OCI-LY3 (cell line): ENCODE measurements around the gene LZTS2.

Experiments used
- H2AFZ ChIP-seq: fragments of 200-600, 300-600 bp; shearing (Covaris generic); 2 replicates; pipeline ENCODE4 v1.6.0; 2014; ENCODE audit warnings: antibody characterized with exemption, low read depth, low read length
- H3K27ac ChIP-seq: fragments of 200-600, 300-600 bp; sonication (generic); 2 replicates; pipeline ENCODE4 v1.5.1; 2014; ENCODE audit warnings: mild to moderate bottlenecking, low read length, moderate library complexity, mixed read lengths
- H3K27me3 ChIP-seq: fragments of 200-600, 300-600 bp; sonication (generic); 2 replicates; pipeline ENCODE4 v1.6.1; 2014; ENCODE audit warnings: low read depth, low read length, mixed read lengths
- H3K36me3 ChIP-seq: fragments of 200-600, 300-600 bp; sonication (generic); replicated peaks from 2 replicates; pipeline ENCODE3; 2014; ENCODE audit warnings: low read depth, low read length, mixed read lengths
- H3K4me1 ChIP-seq: fragments of 300-600, 200-600 bp; sonication (generic); 2 replicates; pipeline ENCODE4 v1.6.1; 2014; ENCODE audit warnings: low read length, mixed read lengths
- H3K4me2 ChIP-seq: fragments of 200-600, 300-600 bp; sonication (generic); 2 replicates; pipeline ENCODE4 v1.6.1; 2014; ENCODE audit warnings: low read length, mixed read lengths
- H3K4me3 ChIP-seq: fragments of 300-600, 200-600 bp; sonication (generic); 2 replicates; pipeline ENCODE4 v1.5.1; 2014; ENCODE audit warnings: antibody characterized with exemption, mild to moderate bottlenecking, low read length, moderate library complexity
- H3K79me2 ChIP-seq: fragments of 300-600, 200-600 bp; shearing (Covaris generic); 2 replicates; pipeline ENCODE4 v1.6.1; 2014; ENCODE audit warnings: mild to moderate bottlenecking, low read length, mixed read lengths
- H3K9ac ChIP-seq: fragments of 300-600, 200-600 bp; shearing (Covaris generic); 2 replicates; pipeline ENCODE4 v1.6.0; 2014; ENCODE audit warnings: mild to moderate bottlenecking, low read length, moderate library complexity
- H3K9me3 ChIP-seq: fragments of 200-600, 300-600 bp; shearing (Covaris generic); 2 replicates; pipeline ENCODE4 v1.6.1; 2014; ENCODE audit warnings: low read length, mixed read lengths; ENCODE audit not compliant: insufficient read depth
- H4K20me1 ChIP-seq: fragments of 200-600, 300-600 bp; sonication (generic); 2 replicates; pipeline ENCODE4 v1.6.1; 2016; ENCODE audit warnings: low read length, mixed read lengths; ENCODE audit not compliant: insufficient read depth
- EZH2phosphoT487 ChIP-seq: fragments of 200-600 bp; shearing (Covaris generic); IDR thresholded peaks from 2 replicates; pipeline ENCODE4 v1.6.1; 2018; ENCODE audit warnings: antibody characterized with exemption, mixed run types, low read depth
- TF ChIP-seq, protein P1 (sequence below): fragments of 200-600, 300-600 bp; sonication (generic); IDR thresholded peaks from 2 replicates; pipeline ENCODE4 v1.5.1; 2014; ENCODE audit warnings: antibody characterized with exemption, low read length, low read depth

The LZTS2 gene

DNA sequence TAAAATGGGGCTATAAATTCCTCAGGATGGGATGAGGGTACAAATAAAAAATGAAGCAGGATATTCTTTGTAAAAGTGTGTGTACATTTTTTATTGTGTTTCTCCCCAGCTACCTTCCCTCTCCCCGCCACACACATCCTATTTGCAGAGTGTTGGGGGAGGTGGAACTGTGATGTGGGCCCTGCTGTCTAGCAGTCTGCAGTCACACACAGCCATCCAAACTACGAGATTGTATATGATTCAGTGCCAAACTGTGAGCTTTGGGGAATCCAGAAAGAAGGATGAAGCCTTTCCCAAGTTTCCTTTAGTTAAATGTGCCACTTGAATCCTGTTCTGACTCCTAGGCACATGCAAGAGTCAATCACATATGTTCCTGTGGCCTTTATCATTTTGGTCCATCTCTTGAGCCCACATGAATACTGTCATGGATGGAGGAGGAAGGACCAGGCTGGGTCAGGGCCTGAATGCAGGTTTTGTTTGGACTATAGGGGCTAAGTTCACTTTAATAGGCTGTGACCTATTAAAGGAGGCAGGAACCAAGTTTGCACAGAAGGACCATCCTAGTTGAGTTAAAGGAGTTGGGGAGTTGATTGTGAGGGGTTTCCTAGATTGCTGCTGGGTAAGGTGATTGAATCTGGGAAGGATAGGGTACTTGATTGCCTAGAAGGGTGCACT, 31.4 kb upstream of the LZTS2 start:
- Histone ChIP-seq H3K27me3 (no peaks in the 10 kb centered on the region), H3K27ac (no peak overlapping the region), H3K79me2 (no peaks in the 10 kb centered on the region), H4K20me1 (no peaks in the 10 kb centered on the region), H3K4me1 (peaks cover 7% of the 10 kb centered on the region; the same call in 1 of the 2 replicates), H2AFZ (no peak overlapping the region), H3K4me2 (peak overlapping the region; percentile 79), H3K9me3 (no peaks in the 10 kb centered on the region), H3K36me3 (peaks cover 3% of the 10 kb centered on the region), H3K9ac (no peak overlapping the region), H3K4me3 (peak overlapping the region; percentile 85)
- TF ChIP-seq EZH2phosphoT487, result no peak
- TF ChIP-seq, protein P1, sequence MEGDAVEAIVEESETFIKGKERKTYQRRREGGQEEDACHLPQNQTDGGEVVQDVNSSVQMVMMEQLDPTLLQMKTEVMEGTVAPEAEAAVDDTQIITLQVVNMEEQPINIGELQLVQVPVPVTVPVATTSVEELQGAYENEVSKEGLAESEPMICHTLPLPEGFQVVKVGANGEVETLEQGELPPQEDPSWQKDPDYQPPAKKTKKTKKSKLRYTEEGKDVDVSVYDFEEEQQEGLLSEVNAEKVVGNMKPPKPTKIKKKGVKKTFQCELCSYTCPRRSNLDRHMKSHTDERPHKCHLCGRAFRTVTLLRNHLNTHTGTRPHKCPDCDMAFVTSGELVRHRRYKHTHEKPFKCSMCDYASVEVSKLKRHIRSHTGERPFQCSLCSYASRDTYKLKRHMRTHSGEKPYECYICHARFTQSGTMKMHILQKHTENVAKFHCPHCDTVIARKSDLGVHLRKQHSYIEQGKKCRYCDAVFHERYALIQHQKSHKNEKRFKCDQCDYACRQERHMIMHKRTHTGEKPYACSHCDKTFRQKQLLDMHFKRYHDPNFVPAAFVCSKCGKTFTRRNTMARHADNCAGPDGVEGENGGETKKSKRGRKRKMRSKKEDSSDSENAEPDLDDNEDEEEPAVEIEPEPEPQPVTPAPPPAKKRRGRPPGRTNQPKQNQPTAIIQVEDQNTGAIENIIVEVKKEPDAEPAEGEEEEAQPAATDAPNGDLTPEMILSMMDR, result no peak

DNA sequence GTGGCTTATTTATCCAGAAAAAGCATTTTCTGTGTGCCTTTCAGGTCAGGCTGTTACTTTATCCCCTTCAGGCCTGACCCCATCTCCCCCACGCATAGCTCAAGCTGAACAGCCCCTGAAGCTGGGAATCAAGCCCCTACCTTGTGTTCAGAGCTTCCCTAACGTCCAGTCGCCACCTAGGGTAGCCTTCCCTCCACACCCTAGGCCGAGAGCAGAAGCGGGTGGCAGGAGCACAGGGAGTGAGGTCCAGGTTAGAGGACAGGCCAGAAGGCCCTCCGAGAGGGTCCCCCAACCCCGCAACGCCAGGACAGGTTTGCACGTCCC, 30.8 kb upstream of the LZTS2 start:
- H2AFZ ChIP-seq, result peak overlapping the region; percentile 89; the same call in 1 of the 2 replicates
- H3K9ac ChIP-seq, result peak overlapping the region; percentile 64; the same call in 1 of the 2 replicates
- H3K27ac ChIP-seq, result no peak overlapping the region
- H3K36me3 ChIP-seq, result no peaks in the 10 kb centered on the region
- H3K4me1 ChIP-seq, result peaks cover 7% of the 10 kb centered on the region; the same call in 1 of the 2 replicates
- no peaks in the 10 kb centered on the region for H3K9me3 ChIP-seq
- H3K4me2 ChIP-seq, result peak overlapping the region; percentile 79
- TF ChIP-seq EZH2phosphoT487, result no peak
- no peaks in the 10 kb centered on the region for H3K27me3 ChIP-seq
- H4K20me1 ChIP-seq, result no peaks in the 10 kb centered on the region
- no peaks in the 10 kb centered on the region for H3K79me2 ChIP-seq
- H3K4me3 ChIP-seq, result peak overlapping the region; percentile 85

DNA sequence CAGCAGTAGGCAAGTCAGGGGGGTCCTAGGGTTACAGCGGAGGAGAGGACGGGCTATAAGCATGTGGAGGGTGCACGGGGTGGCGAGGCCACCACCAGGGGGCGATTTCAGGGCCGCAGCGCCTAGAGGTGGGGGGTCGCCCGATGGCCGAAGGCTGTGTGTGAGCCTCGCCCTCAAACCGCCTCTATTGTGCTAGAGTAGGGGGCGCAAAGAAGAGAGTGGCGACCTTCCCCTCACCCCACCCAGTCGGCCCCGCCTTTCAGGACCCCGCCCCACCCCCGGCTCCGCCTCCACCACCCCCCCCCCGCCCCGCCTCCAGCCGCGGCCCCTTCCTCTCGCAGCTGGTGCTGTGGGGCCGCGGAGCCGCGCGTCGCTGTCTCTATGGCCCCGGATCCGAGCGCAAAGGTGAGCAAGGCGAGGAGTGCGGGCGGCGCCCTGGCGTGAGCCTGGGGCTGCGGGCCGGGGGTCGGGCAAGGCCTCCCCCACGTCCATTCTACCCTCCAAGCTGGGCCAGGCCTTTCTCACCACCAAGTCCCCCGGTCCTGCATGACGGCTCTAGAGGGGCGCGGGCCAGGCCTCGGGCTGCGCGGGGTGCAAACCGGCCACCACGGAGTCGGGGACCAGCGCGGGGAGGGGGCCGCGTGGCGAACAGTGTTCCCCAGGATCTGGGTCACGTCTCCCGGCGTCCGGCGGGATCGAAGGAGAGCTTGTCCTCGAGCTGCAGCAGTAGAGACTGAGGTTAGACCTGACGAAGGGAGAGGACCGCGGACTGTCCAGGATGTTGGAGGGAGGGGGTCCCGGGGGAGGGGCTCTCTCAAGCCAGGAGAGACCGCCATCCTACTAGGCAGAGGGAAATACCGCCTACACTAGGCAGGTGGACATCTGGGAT, 30.2 kb upstream of the LZTS2 start, which contains the start of gene SEMA4G:
SEMA4G (plus strand) TSS at position 318 of the 889 bp plus-strand sequence. CDS start 3,409 bp downstream, outside the sequence.
- H3K9me3 ChIP-seq, result no peaks in the 10 kb centered on the region
- no peaks in the 10 kb centered on the region for H4K20me1 ChIP-seq
- TF ChIP-seq EZH2phosphoT487, result no peak
- TF ChIP-seq, protein P1, result peak; percentile 44
- peak within 1 kb of the TSS; percentile 89; the same call in 1 of the 2 replicates for H2AFZ ChIP-seq
- peak within 1 kb of the TSS; percentile 79 for H3K4me2 ChIP-seq
- peak within 1 kb of the TSS; percentile 64 for H3K9ac ChIP-seq
- no peak within 1 kb of the TSS for H3K27ac ChIP-seq
- no peaks in the 10 kb centered on the region for H3K27me3 ChIP-seq
- no peaks in the 10 kb centered on the region for H3K36me3 ChIP-seq
- H3K4me1 ChIP-seq, result peaks cover 7% of the 10 kb centered on the region; the same call in 1 of the 2 replicates
- no peaks in the 10 kb centered on the region for H3K79me2 ChIP-seq
- peak within 1 kb of the TSS; percentile 85 for H3K4me3 ChIP-seq

DNA sequence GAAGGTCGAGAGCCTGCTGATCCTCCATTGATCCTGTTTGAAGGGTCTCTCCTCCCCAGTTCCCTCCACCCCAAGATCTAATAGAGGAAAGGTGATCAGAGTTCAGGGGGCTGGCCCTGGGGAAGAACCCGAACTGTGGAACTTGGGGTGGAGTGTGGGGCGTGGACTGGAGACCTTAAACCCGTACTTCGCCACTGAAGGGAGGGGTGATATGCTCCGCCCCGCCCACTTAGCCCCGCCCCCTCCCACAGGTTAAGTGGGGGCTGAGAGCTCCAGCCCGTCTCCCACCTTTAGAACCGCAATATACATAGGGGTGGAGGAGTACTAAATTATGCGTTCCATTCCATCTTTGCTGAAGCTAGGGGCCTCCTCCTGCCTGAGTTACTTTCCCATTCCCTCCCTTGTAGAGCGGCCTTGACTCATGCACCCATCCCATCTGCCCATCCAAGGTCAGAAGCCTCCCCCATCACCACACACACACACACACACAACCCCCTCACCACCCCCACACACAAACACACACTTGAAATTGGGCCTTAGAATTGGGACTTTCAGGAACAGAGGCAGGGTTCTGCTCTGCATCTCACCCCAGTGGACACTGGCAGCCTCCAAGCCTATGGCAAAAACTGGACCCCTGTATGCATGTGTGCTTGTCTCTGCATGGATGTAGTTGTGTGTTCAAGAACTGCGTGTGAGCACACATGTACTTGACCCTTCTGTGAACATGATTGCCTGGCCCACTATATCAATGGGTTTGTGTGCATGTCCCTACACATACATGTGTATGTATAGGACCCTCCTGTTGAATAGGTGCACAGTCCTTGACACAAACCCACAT, 29.3 kb upstream of the LZTS2 start:
- Histone ChIP-seq H3K4me2 (peak overlapping the region; percentile 79), H2AFZ (no peak overlapping the region), H3K4me1 (peaks cover 7% of the 10 kb centered on the region; the same call in 1 of the 2 replicates), H4K20me1 (no peaks in the 10 kb centered on the region), H3K79me2 (no peaks in the 10 kb centered on the region), H3K27me3 (no peaks in the 10 kb centered on the region), H3K27ac (no peak overlapping the region), H3K9me3 (no peaks in the 10 kb centered on the region), H3K36me3 (no peaks in the 10 kb centered on the region), H3K9ac (peak overlapping the region; percentile 51; the same call in 1 of the 2 replicates), H3K4me3 (peak overlapping the region; percentile 85)
- TF ChIP-seq, protein P1, result no peak
- no peak for TF ChIP-seq EZH2phosphoT487
